ENCODE data around the gene IL19. TPM values are rescaled to one million over a fixed set of nuclear protein-coding genes. Genes with fewer than 3 reads are reported as not detected.

The IL19 gene
- total RNA-seq, 1 donor from 2014 or later, result not detected

DNA sequence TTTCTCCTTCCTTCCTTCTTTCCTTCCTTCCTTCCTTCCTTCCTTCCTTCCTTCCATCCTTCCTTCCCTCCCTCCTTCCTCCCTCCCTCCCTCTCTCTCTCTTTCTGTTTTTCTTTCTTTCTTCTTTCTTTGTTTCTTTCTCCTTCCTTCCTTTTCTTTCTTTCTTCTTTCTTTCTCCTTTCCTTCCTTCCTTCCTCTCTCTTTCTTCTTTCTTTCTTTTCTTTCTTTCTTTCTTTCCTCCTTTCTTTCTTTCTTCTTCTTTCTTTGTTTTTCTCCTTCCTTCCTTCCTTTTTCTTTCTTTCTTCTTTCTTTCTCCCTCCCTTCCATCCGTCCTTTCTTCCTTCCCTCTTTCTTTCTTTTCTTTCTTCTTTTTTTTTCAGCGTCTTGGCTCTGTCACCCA, 18.1 kb upstream of the IL19 start:
- DNase-seq (ENCODE audit: extremely low spot score, unreplicated experiment), result no peak
- H3K9me3 Mint-ChIP-seq, result peaks cover 11% of the 10 kb centered on the region
- H3K27me3 Mint-ChIP-seq, result peaks cover 36% of the 10 kb centered on the region
- no peaks in the 10 kb centered on the region for H3K4me1 Mint-ChIP-seq (ENCODE audit: unreplicated experiment)
- H3K36me3 Mint-ChIP-seq, result no peaks in the 10 kb centered on the region
- TF ChIP-seq, protein P1, sequence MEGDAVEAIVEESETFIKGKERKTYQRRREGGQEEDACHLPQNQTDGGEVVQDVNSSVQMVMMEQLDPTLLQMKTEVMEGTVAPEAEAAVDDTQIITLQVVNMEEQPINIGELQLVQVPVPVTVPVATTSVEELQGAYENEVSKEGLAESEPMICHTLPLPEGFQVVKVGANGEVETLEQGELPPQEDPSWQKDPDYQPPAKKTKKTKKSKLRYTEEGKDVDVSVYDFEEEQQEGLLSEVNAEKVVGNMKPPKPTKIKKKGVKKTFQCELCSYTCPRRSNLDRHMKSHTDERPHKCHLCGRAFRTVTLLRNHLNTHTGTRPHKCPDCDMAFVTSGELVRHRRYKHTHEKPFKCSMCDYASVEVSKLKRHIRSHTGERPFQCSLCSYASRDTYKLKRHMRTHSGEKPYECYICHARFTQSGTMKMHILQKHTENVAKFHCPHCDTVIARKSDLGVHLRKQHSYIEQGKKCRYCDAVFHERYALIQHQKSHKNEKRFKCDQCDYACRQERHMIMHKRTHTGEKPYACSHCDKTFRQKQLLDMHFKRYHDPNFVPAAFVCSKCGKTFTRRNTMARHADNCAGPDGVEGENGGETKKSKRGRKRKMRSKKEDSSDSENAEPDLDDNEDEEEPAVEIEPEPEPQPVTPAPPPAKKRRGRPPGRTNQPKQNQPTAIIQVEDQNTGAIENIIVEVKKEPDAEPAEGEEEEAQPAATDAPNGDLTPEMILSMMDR (conservative IDR thresholded peaks at IDR 0.05), result no peak
- no peak overlapping the region for H3K4me3 Mint-ChIP-seq
- no peak overlapping the region for H3K27ac Mint-ChIP-seq

DNA sequence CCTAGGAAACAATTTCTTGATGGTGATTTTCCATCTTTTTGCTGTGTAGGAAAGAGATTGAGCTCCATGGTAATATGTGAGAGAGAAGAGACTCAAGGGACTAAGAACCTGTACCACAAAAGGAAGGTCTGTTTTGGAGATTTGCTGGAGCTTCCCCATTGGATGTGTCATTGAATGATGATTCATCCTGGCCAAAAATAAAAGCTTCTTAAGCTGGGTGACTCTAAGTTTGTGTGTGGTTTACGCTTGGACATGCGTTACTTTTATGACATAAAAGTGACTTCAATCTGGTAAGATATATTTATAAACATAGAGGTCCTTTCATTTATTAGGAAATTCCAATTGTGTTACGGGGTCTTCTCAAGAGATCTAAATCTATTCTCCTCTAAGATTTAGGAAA, 17.4 kb upstream of the IL19 start:
- H3K27me3 Mint-ChIP-seq, result peaks cover 34% of the 10 kb centered on the region
- TF ChIP-seq, protein P1 (conservative IDR thresholded peaks at IDR 0.05), result no peak

DNA sequence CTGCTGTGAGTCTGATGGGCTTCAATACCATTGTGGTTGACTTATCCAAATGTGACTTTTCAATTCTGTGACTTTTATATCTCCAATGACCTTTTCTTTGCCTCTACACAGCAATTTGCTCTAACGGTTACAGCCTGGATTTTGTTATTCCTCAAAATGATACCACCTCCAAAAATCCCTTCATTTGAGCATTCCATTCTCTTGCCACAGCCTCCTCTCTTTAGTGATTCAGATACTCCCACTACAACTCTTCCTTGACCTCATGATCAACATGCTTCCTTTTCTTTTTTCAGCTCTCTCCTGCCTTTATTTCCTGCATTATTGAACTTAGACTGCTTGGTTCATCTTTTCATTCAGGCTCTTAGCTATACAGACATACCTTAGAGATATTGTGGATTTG, 16.6 kb upstream of the IL19 start:
- no peaks in the 10 kb centered on the region for H3K36me3 Mint-ChIP-seq
- DNase-seq (ENCODE audit: extremely low spot score, unreplicated experiment), result no peak
- H3K4me3 Mint-ChIP-seq, result no peak overlapping the region
- peaks cover 11% of the 10 kb centered on the region for H3K9me3 Mint-ChIP-seq
- H3K4me1 Mint-ChIP-seq (ENCODE audit: unreplicated experiment), result no peaks in the 10 kb centered on the region
- no peak overlapping the region for H3K27ac Mint-ChIP-seq
- TF ChIP-seq, protein P1 (conservative IDR thresholded peaks at IDR 0.05), result no peak
- H3K27me3 Mint-ChIP-seq, result peaks cover 25% of the 10 kb centered on the region

More for the DNA sequence above, 17.4 kb upstream of the IL19 start:
- Mint-ChIP-seq H3K9me3 (peaks cover 11% of the 10 kb centered on the region), H3K27ac (no peak overlapping the region), H3K4me1 (ENCODE audit: unreplicated experiment) (no peaks in the 10 kb centered on the region), H3K36me3 (no peaks in the 10 kb centered on the region), H3K4me3 (no peak overlapping the region)
- no peak for DNase-seq (ENCODE audit: extremely low spot score, unreplicated experiment)

DNA sequence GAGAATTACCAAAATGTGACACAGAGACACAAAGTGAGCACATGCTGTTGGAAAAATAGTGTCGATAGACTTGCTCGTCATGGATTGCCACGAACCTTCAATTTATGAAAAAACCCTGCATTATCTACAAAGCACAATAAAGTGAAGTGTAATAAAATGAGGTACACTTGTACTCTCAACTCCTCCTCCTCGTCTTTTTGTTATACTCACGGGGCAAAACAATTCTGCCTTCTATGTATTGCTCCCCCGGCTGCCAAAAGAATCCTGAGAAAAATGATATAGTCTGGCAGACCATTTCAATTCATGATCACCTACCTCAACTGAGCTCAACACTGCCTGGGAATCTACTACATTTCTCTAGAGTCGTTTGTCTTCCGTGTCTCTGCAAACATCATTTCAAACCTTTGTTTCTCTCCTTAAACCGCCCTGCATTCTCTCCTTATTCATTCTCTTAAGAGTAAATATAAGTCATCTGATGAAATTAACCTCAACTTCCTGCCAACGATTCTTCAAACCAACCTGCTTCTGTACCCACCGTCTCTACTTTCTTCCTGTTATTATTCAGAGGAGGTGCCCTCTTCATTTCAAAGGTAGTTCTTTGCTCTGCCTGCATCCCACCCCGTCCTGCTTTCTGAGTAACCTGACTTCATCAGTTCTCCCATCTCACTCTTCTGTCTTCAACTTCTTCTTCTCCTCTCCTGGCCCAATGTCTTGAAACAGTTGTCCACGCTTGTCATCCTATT, 12.9 kb upstream of the IL19 start:
- Mint-ChIP-seq H3K27me3 (peaks cover 8% of the 10 kb centered on the region), H3K27ac (no peak overlapping the region), H3K9me3 (peaks cover 7% of the 10 kb centered on the region), H3K4me3 (no peak overlapping the region), H3K36me3 (no peaks in the 10 kb centered on the region), H3K4me1 (ENCODE audit: unreplicated experiment) (peaks cover 8% of the 10 kb centered on the region)
- TF ChIP-seq, protein P1 (conservative IDR thresholded peaks at IDR 0.05), result no peak
- no peak for DNase-seq (ENCODE audit: extremely low spot score, unreplicated experiment)

DNA sequence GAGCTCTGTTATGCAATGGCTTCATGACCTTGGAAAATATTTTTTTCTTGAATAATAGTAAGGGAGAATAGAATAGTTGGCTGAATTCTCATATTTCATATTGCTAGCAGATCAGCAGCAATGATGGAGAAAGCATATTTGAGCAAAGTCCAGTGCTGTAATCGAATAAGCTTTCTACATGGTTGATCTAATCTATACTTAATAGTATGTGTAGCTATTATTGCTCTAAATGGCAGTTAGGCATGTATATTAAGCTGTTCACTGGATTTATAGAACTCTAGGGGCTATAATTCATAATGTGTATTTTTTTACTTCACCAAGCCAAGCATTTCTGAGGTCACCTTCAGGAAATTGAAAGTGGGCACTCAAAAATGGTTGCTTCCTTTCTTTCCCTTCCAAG, 10.0 kb upstream of the IL19 start:
- no peak overlapping the region for H3K4me3 Mint-ChIP-seq
- H3K9me3 Mint-ChIP-seq, result no peaks in the 10 kb centered on the region
- peaks cover 8% of the 10 kb centered on the region for H3K4me1 Mint-ChIP-seq (ENCODE audit: unreplicated experiment)
- no peak overlapping the region for H3K27ac Mint-ChIP-seq
- no peak for DNase-seq (ENCODE audit: extremely low spot score, unreplicated experiment)
- H3K27me3 Mint-ChIP-seq, result peaks cover 4% of the 10 kb centered on the region
- TF ChIP-seq, protein P1 (conservative IDR thresholded peaks at IDR 0.05), result no peak
- no peaks in the 10 kb centered on the region for H3K36me3 Mint-ChIP-seq
